DMS79 treated with DMSO at 0.1 percent for 48 hours (cell line): ENCODE measurements around the gene UNC79.
"Not testable (repeated sequence)": the region's sequence is repeated elsewhere in the genome, so short reads cannot be mapped to it uniquely, and the experiment has no call there.

Experiments
- DNase-seq: peaks from one replicate; lab custom pipeline; 2025; lab: John Stamatoyannopoulos, UW

The UNC79 gene

DNA sequence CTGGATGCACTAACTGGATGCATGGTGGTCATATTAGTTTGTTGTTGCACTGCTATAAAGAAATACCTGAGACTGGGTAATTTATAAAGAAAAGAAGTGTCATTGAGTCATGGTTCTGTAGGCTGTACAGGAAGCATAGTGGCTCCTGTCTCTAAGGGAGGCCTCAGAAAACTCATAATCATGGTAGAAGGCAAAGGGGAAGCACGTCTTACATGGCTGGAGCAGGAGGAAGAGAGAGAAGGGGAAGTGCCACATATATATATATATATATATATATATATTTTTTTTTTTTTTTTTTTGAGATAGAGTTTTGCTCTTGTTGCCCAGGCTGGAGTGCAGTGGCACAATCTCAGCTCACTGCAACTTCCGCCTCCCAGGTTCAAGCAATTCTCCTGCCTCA lies 62.9 kb downstream of the UNC79 start:
- DNase-seq, result not testable (repeated sequence)

DNA sequence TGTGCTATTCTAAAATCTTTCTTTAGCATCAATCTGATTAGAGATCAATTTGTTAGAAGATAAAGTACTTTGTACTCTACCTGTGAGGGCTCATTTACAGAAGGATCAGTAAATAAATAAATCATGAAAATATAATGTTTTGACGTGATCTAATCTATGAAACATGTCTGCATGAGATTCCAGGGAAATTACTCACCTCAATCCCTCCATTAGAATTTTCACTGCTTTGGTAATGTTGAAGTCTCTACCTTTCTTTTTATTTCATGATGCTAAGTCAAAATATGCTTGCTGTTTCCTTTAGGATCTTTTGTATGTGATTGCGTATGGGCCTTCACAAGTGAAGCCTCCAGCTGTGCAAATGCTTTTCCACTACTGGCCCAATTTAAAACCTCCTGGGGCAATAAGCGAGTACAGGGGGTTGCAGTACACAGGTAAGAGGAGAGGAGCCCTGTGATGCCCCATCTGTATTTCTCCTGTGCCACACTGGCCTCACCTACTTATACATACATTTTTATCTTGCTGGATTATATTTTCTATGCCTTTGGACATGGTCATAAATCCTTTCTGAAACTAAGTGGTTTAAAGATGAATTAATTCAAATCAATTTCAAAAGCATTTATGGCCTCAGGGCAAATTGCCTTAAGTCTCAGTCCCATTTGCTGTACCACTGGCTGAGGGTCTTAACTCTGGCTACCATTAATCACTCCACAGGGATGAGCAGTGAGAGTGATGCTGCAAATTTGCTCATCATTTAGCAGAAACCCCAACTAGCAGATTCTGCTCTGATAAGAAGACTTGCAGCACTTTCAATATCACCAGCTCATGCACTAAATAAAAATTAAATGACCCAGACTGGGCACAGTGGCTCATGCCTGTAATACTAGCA lies 66.4 kb downstream of the UNC79 start:
- no peak for DNase-seq

DNA sequence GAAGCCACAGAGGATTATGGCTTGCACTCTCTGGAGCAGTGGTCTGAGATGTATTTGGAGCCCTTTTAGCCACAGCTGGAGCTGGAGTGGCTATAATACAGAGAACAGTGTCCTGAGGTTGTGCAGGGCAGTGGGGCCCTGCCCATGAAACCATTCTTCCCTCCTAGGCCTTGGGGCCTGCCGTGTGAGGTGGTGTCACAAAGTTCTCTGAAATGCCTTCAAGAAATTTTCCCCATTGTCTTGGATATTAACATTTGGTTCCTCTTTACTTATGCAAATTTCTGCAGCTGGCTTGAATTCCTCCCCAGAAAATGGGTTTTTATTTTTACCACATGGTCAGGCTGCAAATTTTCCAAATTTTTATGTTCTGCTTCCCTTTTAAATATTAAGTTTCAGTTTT lies 79.3 kb downstream of the UNC79 start:
- DNase-seq, result no peak

DNA sequence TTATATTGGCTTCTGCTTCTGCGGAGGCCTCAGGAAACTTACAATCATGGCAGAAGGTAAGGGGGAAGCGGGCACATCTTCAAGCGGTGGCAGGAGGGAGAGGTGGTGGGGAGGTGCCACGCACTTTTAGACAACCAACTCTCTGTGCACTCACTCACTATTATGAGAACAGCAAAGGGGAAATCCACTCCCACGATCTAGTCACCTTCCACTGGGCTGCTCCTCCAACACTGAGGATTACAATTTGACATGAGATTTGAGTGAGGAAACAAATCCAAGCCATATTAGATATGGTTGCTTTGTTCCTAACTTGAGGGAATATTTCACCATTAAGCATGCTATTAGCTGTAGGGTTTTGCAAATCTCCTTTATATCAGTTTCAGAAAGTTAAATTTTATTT lies 80.3 kb downstream of the UNC79 start:
- no peak for DNase-seq

DNA sequence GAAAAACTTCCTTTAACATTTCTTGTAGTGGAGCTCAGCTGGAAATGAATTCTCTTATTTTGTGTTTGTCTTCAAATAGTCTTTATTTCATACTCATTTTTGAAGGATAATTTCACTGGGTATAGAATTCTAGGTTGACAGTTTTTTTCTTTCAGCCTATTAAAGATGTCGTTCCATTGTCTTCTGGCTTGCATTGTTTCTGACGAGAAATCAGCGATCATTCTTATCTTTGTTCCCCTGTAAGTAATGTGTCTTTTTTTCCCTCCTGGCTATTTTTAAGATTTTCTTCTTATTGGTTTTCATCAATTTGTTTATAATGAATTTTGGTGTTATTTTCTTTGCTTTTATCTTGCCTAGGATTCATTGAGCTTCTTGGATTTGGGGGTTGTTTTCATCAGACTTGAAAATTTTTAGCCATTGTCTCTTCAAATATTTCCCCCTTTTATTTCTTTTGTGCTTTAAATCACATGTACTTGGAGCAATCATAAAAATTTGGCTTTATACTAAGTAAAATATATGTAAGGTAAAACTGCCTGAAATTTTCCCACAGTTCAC lies 89.4 kb downstream of the UNC79 start:
- no peak for DNase-seq

DNA sequence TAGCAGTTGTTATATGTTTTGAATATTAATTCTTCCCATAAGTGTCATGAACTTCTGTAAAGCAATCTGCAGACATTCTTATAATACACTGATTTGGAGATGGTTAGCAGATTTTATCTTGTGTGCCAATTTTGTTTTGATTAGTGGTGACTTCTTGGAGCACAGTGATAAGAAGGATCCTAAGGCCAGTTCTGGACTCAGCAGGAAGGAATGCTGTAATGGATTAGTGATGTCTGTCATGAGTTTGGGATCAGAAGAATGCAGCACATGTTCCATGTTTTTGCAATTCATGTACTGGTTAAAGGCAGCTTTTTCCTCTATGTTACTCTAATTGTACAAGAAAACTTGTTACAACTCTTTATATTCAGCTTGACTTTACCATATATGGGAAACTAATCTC lies 91.5 kb downstream of the UNC79 start:
- DNase-seq, result no peak

DNA sequence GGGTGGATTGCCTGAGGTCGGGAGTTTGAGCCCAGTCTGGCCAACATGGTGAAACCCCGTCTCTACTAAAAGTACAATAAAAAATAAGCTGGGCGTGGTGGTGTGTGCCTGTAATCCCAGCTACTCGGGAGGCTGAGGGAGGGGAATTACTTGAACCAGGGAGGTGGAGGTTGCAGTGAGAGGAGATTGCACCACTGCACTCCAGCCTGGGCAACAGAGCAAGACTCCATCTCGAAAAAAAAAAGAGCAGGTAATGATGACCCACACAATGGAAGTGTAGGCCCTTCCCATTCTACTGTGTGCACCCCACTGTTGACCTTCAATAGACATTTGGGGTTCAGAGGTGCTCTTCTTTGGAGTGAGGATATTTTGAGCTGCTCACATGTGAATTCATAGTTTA lies 94.5 kb downstream of the UNC79 start:
- not testable (repeated sequence) for DNase-seq

DNA sequence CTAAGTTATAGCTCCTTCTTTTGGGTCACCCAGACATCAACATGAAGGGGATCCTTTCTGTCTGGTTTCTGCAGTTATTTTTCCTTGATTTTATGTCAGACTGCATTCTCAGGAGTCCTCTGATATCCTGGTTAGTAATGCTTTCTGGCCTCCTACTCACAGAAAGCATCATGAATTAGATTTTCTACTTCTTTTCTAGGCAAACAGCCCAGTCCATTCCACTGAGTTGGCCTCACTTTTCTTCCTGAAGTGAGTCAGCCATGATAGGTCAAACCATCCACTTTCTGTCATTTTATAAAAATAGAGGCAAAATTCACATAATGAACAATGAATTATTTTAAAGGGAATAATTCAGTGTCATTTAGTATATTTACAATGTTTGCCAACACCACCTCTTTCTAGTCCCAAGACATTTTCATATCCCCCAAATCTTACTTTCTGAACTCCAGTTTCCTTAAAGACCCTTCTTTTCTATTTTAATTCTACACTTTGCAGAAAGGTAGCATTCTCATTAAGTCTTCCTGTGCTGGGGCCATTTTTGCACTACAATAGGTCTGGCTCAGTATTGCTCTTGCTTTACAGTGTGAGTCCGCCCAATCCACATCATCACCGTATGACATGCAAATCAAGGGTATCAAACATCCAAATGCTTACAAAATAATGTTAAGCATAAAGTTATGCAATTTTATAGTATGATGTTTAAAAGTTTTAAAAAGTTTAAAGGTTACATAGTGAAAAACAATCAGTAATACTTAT lies 95.1 kb downstream of the UNC79 start:
- DNase-seq, result no peak

DNA sequence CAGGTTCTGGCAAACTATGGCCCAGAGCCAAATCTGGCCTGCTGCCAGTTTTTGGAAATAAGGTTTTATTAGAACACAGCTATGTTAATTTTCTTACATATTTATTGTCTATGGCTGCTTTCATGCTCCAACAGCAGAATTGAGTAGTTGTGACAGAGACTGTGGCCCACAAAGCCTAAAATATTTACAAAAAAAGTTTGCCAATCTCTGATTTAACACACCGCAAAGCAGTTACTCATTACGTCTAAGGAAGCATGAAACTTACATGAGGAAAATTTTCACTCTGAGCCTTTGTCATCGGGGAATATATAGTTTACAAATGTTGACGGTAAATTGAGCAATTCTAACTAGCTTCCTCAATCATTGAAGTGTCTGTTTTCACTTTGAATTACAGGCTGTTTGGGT lies 96.5 kb downstream of the UNC79 start:
- DNase-seq, result peak; percentile 39

DNA sequence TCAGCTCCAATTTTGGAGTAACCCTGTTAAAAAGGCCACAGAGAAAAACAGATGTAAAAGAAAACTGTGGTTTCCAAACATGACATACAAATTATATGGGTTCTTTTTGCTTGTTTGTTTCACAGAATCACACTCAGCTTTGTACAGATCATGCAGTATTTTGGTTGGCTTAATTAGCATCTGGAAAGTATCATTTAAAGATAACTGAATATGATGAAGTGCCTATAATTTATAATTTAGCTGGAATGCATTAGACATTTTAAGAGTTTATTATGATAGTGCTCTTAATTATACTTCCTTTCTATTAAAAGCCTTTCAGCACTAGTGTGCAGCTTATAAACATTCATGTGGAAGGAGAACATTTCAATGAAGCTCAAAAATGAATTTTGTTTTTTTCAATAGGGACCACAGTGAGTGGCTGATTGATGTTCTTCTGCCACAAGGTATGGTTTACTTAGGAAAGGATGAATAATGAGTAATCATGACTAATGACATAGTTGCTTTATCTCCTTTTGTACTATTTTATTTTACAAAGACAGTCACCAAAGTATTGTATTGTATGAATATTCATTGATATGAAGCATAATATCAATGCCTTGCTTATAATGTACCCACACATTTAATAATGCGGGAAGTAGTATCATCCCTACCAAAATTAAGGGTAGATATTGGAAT lies 98.3 kb downstream of the UNC79 start:
- no peak for DNase-seq

DNA sequence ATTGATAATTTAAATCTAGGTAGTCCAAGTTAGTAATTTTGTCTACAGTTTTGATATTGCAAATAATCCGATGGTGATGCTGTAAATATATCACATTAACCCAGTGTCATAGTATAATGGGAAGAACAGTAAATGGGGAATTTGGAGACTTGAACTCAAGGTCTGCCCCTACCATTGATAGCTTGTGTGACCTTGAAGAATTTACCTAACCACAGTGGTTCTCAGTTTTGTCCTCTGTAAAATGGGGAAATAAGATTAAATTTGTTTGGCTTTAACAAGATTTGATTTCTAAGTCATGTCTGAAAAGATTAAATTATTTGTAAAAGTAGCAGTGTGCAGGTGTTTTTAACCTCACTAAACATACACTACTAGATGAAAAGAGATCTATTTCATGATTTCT lies 100.9 kb downstream of the UNC79 start:
- DNase-seq, result no peak

DNA sequence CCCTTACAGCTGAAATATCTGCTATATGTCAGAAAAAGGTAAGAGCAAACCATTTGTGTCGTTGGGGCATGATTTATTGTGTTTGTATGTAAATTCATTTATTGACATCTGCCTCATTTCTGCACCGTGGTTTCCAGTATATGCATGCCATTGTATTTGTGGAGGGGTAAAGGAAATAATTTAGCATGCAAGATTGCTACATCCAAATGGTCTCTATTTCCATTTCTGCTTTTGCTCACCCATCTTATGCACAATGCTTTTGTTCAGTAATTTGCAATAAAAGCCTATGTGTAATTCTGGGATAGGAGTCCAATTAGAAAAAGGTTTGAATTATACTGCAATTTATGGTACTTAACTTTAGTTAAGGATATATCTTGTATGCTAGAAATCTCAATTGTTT lies 101.8 kb downstream of the UNC79 start:
- no peak for DNase-seq

DNA sequence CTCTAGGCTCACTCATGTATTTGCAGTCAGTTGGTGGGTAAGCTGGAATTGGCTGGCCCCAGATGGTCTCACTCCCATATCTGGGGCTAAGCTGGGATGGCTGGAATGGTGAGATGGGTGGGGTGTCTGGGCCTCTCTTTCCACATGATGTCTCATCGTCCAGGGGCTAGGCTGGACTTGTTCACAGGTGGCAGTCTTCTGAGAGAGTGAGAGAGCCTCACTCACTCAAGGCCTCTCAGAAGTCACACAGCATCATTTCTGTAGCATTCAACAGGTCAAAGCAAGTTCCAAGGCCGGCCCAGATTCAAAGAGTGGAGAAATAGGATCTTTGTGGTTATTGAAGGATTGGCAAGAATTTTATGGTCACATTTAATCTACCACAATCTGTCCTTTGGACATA lies 102.7 kb downstream of the UNC79 start:
- DNase-seq, result no peak

DNA sequence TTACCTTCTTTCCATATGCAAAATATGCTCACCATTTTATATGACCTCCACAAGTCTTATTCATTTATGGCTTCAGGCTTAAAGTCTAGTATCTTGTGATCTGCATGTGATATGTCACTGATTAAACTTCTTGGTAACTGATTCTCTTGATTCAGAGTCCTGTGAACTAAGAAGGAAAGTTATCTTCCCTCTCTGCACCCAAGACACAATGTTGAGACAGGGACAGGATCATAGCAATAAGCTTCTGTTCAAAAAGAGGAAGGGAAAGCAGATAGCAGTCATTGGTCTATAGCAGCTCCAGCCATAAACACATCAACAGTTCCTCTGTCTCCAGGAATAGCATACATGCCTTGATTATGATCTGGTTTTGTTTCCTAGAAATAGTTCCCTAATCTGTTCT lies 103.1 kb downstream of the UNC79 start:
- no peak for DNase-seq

DNA sequence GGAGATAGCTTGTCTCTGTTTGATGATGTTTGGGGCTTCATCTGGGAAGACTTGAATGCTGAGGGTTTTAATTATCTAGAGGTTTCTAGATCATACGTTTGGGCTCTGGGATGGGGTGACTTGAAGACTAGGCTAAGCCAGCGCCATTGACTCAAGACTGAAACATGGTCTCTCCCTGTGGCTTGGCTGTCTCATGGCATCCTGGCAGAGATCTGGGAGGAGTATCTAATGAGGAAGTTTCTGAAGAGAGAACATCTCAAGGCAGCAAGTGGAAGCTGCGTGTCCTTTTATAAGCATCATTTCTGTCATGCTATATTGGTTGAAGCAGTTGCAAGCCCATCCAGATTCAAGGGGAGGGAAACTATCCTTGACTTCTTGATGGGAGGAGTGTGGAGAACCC lies 104.8 kb downstream of the UNC79 start:
- DNase-seq, result no peak

DNA sequence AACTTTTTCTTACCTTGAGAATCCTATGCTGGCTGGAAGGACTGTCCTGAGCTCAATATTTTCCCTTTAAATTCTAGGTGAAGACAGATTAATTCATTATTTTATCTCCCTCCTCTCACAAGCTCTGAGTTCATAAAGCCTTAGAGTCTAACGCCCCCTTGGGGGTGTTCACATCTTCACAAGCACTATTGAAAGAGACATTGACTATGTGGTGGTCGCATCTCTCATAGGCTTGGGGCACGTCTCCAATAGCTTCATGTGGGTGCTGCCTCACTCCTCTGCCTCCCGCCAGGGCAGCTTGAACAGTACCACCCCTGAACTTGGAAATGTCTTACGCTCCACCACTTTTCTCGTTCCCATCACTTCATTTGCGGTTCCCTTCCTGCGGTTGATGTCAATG lies 106.2 kb downstream of the UNC79 start:
- no peak for DNase-seq

DNA sequence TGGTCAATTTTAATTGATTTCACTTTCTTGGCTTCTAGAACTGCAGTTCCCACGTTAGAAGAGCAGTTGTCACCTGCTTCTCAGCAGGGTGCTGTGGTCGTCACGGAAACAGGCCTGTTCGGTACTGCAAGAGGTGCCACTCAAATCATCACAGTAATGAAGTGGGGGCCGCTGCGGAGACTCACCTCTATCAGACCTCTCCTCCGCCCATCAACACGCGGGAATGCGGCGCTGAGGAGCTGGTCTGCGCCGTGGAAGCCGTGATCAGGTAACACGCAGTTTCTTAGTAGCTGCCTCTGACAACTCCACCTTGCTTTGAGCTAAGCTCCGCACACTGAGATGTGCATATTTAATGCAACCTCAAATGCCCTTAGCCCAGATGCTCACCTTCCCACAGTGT lies 107.2 kb downstream of the UNC79 start:
- DNase-seq, result no peak

DNA sequence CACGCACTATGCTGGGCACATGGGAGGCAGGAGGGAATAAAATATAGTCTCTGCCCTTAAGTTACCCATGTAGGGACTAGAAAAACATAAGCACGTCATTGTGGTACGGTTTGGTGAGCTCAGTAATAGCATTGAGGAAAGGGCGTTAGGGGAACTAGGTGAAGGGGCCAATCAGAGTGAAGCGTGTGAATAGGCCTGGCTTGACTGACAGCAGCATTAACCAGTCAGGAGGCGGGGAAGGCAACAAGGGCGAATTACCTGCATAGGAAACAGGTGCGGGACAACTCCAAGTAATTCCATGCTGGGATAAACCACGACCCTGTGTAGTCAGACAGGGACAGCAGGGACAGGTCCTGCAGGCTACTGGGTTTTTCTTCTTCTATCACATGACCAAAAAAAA lies 107.7 kb downstream of the UNC79 start:
- no peak for DNase-seq

DNA sequence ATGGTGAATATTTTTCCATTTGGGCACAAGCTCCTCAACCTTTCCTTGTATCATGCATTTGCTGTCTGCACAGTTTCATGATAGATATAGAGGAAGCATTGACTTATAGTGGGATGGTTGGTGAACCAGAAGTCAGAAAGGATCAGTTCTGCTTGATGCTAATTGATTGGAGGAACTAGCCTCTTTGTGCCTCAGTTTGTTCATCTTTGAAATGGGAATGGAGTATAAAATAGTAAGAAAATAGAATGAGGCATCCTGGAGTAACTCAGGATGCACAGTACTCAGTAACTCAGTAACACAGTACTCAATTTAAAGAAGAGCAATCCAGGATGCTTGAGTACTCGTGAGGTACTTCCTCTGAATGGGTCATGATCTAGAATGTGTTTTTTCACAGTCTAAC lies 109.5 kb downstream of the UNC79 start:
- DNase-seq, result no peak

DNA sequence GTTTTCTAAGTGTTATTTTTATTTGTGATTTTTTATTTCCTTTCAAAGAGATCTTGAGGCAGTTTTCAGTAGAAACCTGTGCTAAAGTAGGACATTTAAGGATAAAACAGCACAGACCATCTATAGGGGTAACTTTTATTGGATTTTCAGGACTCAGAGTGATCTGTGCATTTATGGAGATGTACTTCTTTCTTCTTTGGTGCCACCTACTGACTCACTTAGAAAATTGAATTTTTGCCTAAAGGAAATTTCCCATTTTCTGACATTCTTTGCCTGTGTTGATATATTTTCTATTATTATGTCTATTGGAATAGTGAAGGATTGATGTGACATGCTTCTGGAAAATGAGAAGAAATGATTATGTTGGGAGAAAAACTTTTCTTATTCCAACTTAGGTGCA lies 113.0 kb downstream of the UNC79 start:
- peak; percentile 36 for DNase-seq

DNA sequence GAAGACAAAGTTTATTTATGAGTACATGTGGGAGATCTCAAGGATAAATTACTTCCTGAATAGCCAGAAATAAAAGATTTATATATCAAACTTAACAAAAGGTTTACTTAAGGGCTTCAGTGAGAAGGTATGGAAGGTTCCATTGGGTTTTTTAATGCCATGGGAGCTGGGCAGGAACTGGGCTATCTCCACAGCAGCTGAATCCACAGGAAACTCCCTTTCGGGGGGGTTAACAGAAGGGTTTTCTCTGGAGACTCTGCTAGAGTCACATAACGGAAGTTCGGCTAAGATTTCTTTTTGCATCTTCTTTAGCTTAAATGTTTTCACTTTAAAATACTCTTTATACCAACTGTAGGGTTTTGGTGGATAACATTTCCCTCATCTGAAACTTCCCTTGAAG lies 113.5 kb downstream of the UNC79 start:
- no peak for DNase-seq

DNA sequence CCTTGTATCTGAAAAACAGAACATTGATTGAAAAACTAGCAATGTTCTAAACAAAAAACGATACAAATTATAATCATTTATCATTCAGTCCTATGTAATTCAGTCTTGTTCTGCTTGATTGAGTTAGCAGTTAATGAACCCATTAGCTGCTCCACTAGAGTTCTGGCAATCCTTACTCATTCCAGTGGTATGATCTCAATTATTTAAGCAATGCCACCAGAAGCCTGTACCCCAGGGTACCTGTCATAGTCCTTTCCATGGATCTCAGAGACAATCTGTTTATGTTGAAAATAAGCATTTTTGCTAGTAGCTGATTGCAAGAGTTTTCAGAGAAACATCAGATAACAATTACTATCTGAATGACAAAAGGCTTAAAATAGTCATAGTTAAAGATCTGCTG lies 115.9 kb downstream of the UNC79 start:
- DNase-seq, result no peak
